NCI-H510A treated with DMSO at 0.1 percent for 48 hours (cell line): ENCODE measurements around the gene HSPG2.

Experiments used
- DNase-seq: peaks from one replicate; lab custom pipeline; 2025; lab: John Stamatoyannopoulos, UW

Gene HSPG2

DNA sequence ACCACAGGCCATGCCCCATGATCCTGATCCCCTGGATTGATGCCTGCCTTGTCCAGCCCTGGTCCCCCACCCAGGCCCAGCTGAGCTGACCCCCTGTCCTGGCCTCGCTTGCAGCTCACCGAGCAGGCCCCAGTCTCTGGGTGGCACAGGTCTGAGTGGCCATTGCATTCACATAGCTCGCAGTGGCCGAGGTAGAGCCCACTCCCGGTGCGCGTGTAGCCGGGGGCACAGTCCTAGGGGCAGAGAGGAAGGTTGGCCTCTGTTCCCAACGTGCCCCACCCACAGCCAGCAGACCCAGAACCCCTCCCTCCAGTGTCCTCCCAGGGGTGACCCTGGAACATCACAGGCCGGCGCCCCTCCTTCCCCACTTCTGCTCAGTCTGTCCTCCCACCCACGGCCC lies 73.1 kb downstream of the HSPG2 start:
- DNase-seq, result no peak

DNA sequence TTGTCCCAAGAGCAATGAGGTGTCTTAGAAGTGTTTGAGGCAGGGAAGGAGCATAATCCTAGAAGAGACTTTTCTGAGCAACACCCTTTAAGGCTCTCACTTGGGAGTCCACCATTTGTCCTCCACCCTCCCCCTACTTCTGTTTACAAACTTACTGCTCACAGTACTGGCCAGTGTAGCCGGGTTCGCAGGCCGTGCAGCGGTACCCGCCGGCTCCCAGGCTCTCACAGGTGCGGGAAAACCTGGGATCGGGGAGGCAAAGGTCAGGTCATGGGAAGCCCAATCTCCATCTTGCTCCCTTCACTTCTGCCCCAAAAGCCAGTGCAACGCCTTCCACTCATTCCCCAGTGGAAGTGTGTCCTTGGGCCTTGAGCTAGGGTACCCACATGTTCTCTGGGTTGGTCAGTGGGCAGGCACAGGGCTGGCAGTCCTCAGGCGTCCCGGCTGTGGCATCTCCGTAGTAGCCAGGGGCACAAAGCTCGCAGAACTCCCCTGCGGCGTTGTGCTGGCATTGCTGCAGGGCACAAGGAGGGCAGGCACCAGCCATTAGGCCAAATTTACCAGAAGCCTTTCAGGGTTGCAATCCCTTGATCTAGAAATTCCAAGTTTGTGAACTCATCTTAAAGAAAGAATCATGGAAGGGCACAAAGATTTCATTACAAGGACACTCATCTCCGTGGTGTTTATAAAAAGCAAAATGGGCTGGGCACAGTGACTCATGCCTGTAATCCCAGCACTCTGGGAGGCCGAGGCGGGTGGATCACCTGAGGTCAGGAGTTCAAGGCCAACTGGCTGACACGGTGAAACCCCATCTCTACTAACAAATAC lies 75.3 kb downstream of the HSPG2 start:
- no peak for DNase-seq

DNA sequence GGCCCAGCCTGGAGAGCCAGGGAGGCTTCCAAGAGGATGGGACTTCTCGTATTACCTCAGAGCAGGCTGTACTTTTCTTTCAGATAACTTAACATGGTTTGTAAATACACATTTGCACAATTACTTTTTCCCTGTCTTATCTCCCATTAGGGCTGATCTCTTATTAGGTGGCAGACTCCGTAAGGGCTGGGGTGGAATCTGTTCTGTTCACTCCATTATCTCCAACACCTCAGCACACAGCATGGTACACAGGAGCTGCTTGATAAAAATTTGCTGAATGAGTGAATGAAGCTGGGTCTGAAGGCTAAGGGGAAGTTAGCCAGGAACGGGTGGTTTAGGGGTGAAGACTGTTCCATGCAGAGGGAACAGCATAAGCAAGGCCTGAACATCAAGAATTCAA lies 76.1 kb downstream of the HSPG2 start:
- no peak for DNase-seq

DNA sequence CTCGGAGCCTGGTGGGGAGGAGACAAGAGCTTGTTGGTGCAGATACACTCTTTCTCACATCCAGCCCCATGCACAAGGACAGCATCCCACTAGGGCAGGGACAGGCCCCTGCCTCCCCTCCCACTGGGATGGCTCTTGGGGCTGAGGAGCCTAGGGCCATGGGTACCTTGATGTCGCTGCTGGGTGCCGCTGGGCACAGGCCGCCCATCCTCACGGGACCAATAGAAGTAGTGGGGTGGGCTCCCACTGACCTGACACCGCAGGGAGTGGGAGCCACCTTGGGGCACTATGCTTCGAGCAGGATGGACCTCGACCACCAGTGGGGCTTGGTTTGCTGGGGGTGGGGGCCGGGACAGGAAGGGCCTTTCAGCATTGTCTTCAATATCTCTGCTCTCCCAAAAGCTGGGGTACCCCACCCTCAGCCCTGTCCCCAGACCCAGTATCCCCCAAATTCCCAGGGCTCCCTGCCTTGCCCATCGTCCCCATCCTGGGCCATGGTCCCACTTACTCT lies 77.4 kb downstream of the HSPG2 start:
- DNase-seq, result no peak

DNA sequence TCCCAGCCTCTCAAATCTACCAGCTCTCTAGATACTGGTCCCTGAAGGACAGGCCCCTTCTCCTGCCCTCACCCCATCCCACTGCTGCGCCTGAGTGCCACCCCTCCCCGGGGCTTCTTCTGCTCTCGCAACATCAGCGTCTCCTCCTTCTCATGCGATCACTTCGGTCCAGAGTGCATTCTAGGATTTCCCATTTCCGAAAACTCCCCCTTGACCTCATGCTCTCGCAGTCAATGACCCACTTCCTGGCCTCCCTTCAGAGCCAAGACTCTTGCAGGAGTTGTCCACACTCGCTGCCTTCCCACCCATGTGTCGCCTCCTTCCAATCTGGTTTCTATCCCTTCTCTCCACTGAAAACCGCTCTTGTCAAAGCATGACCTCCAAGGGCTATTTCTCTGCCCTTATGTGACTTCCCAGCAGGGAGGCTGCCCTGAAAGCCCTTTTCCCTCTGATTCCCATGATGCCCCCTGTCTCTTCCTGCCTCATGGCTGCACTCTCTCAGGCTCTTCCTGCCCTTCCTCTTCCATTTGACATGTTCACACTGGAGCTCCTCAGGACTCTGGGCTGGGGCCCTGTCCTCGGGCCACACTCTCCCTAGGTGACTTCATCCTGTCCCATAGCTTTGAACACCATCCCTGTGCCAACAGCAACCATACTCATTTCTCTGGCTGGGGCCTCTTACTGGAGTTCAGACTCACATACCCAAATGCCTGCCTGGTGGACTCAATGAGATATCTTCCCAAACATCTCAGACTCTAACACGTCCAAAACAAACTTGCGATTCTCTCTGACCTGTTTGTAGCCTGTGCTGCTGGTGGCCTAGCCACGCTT lies 79.1 kb downstream of the HSPG2 start:
- DNase-seq, result no peak

DNA sequence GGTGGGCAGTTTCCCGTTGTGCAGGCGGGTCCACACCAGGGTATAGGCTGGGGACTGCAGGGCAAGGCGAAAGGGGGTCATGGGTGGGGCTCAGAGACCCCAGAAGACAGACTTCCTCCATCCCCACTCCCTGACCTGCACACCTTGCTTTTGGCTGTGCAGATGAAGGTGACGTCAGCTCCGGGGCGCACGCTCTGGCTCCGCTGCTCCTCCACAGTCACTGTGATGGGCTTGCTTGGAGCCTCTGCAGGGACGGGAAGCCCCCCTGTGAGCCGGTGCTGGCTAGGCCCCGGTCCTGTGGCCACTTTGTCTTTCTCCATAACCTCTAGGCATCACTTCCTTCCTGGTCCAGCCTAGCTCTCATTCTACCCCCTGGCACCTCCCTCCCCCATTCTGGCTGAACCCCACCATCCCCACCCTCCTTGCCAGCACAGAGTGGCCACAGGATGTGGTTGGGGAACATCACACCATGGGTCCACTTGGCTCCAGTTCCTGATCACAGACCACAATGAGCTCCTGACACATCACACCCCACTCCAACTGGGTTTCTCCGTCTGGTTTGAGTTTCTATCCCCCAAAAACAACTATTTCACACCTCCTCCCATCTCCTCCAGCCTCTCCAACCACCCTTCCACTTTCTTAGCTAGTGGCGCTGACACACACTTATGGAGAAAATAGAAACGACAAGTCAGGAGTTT lies 79.8 kb downstream of the HSPG2 start:
- DNase-seq, result no peak

DNA sequence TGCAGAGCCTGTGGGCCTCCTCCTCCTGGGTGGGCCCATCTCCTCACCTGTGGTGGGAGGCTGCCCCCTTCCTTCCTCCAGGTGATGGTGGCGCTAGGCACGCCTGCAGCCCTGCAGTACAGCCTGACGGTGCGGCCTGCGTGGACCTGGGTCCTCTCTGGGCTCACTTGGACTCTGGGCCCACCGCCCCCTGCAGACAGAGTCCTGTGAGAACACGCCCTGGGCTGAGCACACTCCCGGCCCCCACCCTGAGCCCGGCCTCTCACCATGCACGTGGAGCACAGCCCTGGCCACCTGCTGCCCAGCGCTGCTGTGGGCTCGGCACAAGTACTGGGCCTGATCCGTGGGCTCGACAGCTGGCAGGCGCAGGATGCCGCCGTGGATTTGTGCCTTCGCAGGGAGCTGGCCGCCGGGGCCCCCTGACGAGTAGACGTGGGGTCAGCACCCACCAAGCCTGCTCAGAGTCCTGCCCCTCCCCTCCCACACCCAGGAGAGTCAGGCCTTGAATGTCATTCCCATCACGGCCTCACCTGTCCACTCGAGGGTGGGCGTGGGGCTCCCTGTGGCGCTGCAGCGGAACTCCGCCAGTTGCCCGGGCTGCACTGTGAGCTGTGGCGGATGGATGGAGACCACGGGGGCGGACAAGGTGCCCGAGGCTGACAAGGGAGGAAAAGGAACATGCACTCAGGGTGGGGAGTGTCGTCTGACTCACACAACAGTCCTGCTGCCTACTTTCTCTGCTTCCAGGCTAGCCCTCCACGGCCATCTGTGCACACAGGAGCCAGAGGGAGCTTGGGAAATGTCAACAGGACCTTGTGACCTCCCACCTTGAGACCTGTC lies 81.6 kb downstream of the HSPG2 start:
- no peak for DNase-seq

DNA sequence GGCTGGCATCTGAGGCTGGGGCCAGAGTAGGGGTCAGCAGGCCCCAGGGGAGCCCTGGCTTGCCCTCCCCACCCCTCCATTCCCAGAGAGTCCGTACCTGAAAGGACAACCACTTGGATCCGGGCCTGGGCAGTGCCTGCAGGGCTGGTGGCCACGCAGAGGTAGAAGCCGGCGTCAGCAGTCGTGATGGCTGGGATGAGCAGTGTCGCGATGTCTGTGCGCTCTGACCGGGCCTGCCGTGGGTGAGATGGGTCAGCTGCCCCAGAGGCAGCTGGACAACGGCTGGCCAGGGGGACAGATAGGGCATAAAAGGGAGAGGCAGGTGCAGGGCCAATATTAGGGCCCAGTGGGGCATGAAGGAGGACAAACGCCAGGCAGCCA lies 82.4 kb downstream of the HSPG2 start:
- DNase-seq, result no peak

DNA sequence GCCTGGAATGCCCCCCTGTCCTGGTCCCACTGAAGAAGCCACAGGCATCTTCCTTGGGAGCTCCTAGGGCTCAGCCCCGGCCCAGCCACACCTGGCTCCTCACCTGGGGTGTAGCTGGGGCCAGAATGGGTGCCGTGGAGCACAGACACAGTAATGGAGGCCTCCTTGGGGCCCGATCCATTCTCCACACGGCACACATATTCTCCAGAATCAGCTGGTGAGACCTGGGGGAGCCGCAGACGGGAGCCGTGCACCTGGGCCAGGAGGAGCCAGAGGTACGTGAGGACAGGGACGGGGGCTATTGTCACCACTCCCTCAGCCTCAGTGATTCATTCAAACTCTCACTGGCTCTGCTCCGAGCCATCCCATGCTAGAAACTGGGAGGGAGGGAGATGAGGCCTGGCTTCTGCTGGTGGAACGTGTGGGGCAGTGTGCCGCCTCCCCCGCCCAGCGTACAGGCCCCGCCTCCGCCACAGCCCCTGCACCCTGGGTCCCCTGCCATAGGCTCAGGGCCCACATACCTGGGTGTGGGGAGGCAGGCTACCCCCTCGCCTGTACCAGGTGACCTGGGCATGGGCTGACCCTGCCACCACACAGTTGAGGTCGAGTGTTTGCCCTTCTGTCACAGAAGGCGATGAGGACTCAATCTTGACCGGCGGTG lies 82.9 kb downstream of the HSPG2 start:
- no peak for DNase-seq

DNA sequence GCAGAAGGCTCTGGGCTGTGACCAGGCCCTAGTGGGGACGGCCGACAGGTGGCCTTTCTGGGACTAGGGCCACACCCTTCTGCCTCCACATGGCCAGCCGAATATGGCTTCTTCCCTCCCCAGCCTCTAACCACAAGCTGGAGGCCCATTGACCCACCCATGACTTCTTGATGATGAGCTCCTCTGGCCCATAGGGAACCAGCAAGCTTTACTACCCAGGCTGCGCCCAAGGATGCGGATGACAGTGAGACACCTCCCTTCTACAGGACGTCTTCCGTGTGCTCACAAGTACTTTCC lies 84.0 kb downstream of the HSPG2 start:
- no peak for DNase-seq

DNA sequence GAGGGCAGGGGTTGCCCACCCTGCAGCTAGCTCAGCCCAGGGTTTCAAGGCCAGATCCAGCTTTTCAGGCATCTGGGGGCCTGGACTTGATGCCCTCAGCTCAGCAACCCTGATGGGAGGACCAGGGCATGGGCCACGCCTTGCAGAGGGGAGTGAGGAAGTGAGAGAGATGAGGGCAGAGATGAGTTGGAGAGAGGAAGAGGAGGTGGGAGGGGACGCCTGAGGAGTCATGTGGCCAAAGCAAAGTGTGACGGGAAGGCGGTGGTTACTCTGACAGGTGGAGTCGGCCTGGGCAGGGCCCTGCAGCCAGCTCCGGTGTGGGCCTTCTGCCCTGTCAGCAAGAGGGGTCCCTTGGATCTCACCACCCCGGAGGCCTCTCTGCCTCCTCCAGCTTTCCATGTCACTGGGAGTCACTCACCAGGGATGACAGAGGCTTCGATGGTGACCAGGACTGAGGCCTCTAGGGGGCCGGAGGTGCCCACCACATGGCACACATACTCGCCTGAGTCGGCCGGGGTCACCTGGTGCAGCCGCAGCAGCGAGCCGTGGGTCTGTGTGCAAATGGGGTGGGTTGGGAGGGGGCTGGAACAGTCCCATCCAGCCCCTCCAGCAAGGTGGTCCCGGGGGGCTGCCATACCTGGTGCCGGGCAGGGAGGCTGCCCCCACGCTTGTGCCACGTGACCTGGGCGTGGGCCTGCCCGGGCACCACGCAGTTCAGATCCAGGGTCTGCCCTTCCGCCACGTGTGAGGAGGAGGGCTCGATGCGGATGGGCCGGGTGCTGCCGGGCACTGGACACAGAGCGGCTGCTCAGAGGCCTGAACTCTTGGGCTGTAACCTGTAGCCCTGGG lies 84.6 kb downstream of the HSPG2 start:
- no peak for DNase-seq

DNA sequence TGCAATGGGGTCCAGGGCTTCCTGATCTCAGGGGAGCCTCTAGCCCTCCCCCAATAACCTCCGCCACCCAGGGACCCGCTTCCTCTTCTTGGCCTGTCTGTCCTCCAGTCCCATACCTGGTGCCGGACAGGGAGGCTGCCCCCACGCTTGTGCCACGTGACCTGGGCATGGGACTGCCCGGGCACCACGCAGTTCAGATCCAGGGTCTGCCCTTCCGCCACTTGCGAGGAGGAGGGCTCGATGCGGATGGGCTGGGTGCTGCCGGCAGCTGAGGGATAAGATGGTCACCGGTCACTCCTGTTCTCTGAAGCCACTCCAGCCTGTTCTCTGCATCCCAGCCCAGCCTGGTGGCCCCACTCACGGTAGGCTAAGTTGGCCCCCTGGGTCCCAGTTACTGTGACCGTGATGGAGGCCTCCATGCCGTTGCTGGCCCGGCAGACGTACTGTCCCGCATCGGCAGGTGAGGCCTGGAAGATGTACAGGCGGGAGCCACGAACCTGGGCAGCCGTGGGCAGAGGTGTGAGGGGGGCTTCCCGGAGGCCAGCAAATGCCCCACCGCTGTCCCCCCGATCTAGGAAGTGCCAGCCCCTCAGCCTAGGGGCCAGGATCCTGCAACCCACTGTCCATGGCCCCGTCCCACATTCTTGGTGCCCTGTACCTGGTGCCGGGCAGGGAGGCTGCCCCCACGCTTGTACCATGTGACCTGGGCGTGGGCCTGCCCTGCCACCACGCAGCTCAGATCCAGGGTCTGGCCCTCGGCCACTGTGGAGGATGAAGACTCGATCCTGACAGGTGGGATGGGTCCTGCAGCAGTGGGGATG lies 85.5 kb downstream of the HSPG2 start:
- DNase-seq, result no peak

DNA sequence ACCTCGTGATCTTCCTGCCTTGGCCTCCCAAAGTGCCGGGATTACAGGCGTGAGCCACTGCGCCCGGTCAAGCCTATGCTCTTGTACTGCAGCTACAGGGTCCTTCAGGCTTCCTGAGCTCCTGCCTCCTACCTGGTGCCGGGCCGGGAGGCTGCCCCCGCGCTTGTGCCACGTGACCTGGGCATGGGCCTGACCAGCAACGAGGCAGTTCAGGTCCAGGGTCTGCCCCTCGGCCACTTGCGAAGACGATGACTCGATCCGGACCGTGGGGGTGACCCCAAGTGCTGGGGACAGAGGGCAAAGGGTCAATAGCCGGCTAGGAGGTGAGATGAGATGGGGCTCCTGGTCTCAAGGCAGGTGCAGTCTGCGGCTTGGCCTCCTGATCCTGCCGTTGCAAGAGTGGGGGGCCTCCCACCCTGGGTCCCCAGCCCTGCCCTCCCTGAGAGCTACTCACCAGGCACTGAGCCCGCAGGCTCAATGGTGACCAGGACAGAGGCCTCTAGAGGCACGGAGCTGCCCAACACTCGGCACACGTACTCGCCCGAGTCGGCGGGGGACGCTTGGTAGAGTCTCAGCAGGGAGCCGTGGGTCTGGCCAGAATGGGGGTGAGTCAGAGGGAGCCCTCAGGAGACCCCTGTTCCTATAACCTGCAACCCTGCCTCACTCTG lies 87.1 kb downstream of the HSPG2 start:
- DNase-seq, result no peak

DNA sequence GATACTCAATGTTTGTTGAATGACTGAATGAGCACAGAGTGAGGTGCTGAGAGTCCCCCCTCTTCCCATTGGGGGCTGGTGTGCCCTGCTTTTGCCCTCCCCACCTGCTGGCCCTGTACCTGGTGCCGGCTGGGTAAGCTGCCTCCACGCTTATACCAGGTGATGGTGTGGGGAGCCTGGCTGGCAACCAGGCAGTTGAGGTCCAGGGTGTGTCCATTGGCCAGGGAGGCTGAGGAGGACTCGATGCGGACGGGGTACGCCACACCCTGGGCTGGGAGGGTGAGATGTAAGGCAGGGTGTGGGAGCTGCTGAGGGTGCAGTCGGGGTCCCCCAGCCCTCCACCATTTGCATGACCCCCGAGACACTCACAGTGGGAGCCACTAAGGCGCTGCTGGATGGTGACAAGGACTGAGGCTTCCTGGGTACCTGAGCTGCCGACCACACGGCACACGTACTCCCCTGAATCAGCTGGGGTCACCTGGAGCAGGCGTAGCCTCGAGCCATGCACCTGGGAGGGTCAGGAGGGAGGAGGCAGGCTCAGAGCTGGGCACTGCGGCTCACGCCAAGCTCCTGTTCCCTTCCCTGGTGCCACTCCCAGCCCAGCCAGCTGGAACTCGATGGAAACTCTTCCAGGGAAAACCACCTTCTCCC lies 88.5 kb downstream of the HSPG2 start:
- no peak for DNase-seq

DNA sequence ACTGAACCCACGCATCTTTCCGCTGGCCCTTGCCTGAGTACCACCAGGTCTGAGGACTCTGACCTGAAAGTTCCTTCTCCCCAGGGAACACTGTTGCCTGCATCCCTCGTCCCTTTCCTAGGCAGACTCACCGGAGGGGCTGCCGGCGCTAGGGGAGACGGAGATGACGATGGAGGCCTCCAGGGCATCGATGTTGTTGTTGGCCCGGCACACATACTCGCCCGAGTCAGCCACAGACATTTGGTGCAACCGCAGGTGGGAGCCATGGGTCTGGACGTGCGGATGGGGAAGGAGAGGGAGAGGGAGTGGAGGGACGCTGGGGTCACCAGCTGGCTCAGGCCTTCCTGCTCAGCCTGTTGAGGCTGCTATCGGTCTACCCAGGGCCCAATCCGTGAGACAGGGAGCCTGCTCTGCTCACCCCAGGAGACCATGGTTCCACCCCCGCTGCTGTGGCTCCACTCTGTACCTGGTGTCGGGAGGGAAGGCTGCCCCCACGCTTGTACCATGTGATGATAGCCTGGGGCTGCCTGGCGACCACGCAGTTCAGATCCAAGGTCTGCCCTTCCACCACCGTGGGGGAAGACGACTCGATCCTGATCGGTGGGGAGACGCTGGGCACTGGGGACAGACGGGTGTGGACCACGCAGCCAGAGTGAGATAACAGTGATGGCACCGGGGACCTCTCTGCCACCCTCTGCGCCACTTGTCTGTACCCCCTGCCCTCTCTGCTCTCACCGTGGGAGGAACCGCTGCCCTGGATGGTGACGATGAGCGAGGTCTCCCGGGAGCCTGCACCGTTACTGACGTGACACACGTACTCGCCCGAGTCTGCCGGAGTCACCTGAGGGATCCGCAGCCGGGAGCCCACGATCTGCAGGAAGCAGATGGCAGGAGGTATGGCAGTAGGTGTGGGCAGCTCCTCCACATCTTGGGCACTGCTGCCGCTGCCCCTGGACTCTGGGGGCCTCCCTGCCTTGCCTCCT lies 89.6 kb downstream of the HSPG2 start:
- DNase-seq, result no peak

DNA sequence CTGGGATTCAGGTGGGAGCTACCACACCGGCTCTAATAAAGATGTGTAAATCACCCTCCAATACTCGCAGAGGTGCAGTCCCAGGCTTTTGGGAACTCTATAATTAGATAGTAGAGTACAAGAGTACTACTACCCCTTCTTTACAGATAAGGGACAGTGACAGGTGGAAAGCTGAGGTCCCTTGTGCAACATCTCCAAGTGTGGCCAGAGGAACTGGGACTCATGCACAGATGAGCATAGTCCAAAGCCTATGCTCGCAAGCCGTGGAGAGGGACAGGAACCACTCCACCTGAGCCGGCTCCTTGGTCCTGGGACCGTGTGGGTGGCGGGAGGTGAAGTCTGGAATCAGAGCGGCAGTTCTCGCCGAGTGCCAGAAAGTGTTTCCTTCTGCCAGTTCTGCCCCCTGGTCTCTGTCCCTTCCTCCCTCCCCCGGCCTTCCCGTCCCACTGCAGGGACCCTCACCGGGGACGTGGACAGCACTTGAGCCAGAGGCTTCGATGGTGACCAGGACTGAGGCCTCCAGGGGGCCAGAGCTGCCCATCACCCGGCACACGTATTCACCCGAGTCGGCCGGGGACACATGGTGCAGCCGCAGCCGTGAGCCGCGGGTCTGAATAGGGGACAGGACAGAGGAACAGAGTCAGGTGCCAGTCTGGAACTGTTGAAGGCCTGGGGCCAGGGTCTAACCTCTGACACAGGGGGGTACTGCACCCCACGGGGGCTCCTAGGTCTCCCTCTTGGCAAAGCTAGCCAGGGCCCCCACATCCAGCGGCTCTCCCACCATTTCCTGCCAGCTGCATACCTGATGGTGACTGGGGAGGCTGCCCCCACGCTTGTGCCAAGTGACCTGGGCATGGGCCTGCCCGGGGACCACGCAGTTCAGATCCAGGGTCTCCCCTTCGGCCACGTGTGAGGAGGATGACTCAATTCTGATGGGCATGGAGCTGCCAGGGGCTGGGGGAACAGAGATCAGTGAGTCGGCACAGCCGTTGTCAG lies 91.2 kb downstream of the HSPG2 start:
- DNase-seq, result no peak
